Stimulated activated CD8-positive, alpha-beta memory T cell treated with anti-CD3 and anti-CD28 coated beads, Interleukin-4, amount 100 ng/mL, for 24 hours (primary cell): ENCODE results near the gene MACROD2.
"Not testable (repeated sequence)": the region's sequence is repeated elsewhere in the genome, so short reads cannot be mapped to it uniquely, and the experiment has no call there.

Experiments used
- DNase-seq: peaks from one replicate; pipeline ENCODE4 v3.0.0-alpha.2; 2020; ENCODE audit warnings: low read depth

The MACROD2 gene

DNA sequence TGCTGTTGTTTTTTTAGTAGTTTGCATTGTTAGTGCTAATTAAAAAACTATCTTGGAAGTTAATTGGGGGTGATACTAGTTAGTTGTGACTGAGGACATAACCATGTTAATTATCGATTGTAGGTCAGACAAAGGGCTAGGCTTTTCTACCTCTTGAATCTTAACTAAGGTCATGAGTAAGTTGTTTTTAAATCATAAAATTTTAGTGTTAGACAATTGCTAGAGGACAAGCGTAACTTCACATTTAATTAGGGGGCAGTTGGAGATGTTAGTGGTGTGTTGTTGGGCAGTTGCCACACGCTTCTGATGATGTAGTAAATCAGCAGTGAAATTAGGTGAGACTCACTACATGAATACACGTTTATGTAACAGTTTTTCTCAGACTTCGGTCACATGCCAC, 961.2 kb downstream of the MACROD2 start:
- no peak for DNase-seq

DNA sequence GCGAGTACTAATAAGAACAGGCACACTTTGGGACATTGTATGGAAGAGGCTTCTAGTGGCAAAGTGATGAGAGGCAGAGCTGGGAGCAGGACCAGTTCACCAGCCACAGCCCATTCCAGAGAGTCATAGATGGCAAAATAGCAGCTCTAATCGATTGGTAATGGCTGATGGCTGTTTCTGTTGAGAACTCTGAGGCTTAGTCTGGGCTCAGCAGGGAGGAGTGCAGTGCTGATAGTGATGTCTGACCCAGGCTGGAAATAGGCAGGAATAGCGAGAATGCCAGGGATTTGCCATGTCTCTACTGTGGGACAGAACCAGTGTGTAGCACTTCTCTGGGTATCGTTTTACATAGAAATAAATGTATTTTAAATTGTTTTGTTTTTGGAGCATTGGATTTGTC, 962.1 kb downstream of the MACROD2 start:
- DNase-seq = no peak

DNA sequence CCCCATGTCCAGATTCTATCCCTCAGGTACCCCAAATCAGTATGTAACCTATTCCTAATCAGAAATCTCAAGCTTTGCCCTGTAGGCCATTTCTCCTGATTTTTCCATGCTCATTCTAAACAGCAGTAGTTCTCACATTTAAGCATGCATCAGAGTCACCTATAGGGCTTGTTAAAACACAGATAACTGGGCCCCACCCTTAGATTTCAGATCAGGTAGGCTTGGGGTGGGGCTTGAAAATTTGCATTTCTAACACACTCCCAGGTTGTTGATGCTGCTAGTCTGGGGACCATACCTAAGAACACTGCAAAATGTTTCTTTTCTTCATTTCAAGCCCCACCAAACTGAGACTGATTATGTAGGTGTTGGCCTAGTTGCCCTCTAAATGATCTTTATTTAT, 963.3 kb downstream of the MACROD2 start:
- DNase-seq = no peak

DNA sequence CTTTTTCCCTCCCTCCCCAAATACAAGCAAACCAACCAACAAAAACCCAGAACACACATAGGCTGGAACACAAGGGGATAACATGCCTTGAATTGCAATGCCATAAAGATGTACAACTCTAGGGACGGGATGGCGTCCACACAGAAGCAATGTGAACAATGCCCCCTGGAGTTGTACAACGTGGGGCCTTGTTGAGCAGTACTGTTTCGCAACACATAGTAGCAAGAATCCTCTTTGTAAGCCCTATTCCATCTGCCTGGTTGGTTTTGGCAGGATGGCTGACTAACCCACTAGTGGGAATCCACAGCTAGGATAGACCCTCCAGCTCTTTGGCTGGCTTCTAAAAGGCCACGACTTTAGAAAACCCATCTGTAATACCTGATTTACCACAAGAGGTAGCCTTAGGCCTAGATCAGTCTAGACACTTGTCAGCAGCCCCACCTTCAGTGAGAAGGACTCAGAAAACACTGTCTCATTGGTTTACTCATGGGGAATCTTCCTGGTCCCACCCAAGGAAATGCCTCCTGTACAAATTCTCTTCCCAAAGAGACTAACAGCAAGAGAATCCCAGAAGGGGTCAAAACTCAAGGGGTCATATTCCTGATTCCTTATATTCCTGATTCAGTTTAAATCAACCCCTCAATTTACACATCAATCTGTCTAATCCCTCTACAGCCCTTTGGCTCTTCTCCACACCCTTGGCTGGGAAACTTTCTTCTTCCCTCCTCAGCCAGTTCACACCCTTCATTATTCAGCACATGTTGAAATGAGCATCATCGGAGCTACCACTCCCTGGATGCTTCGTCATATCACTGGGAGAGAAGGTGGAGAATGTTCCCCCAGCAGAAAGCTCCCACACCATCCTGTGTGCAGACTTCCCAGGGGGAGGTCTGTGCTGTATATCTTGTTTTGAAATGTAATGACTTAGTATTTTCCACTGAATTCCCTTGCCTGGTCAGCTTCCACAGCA, 964.5 kb downstream of the MACROD2 start:
- no peak for DNase-seq

DNA sequence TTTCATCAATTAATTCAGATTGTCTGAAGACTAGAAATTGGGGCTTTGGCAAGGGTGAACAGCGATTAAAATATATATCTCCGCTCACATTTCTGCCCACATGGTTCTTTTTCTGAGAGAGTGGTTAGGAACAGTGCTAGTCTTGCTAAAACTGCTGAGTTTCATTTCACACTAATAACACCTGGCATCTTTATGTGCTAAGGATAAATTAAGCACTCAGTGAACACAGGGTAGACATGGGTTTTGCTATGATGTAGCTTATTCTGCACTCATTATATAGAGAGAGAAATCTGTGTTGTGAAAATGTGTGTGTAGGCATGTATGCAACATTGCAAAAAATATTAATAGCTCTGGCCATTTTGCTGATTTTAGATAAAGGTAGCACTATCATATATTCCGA, 965.5 kb downstream of the MACROD2 start:
- DNase-seq = no peak

DNA sequence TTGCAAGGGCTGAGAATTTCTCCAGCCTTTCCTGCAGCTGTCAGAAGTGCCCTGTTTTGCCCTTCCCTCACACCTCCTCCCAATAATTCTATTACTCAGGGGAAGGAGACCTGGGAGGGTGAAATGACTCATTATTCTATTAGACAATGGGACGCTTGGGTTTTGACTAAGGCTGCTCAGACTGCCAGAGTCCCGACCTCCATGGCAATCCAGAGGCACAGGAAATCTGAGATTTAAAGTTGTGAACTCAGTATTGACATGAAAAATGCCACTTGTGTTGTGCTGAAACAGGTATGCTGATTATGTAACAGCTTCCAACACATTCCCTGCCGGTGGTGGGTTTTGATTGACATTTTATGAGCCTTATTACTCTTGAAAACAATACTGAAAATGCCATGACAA, 967.9 kb downstream of the MACROD2 start:
- DNase-seq = no peak

DNA sequence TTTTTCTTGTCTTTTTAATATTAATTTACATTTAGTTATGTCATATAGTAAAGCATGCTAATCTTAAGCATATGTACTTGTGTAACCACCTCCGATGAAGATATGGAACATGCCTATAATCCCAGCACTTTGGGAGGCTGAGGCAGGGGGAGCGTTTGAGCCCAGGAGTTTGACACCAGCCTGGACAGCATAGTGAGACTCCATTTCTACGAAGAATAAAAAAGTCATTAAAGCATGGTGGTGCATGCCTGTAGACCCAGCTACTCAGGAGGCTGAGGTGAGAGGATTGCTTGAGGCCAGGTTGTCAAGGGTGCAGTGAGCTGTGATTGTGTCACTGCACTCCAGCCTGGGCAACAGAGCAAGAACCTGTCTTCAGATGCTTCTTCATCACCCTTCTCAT, 970.9 kb downstream of the MACROD2 start:
- no peak for DNase-seq

DNA sequence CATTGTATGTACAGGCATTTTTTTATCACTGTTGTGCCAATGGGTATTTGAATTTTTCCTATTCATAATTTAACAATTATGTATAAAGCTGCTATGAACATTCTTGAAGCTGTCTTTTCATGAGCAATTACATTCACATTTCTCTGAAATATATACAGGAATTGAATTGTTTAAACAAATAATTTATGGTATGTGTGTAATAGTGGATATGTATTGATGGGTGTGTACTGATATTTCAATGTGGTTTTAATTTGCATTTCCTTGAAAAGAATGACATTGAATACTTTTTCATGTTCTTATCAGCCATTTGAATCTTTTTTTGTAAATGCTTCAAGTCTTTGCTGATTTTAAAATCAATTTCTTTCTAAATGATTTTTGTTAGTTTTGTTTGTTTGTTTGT, 971.5 kb downstream of the MACROD2 start:
- DNase-seq = no peak

DNA sequence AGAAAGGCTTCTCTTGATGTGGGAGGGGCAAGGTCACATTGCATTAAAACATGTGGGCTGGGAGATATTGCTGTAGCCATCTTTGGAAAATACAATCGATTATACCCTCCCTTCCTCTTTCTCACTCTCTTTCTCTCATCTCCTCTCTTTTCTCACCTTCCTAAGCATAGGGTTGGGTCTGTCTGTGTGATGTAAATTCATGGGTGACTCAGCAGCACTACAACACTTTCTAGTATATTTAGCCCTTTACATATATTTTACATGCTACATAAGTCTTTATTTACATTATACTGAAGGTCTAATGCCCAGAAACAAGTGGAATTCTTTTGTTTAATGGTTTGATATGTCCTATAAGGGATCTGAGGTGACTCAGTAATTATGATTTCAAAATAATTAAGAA, 976.9 kb downstream of the MACROD2 start:
- DNase-seq = no peak

DNA sequence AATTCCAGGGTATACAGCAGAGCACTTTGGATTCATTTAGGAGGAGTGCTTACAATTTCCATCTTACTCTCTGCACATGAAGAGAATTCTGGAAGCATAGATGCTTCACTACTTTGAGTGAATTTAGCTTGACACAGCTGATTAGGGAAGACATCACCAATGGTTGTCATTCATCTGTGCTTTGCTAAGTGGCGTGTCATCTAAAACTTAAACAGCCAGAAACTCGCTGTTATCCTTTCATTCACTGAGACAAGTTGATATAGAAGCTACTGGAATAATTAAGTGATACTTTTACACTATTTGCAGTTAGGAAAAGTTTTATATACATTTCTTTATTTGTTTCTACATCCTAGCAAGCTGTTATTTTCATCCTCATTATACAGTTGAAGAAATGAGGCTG, 977.4 kb downstream of the MACROD2 start:
- no peak for DNase-seq

DNA sequence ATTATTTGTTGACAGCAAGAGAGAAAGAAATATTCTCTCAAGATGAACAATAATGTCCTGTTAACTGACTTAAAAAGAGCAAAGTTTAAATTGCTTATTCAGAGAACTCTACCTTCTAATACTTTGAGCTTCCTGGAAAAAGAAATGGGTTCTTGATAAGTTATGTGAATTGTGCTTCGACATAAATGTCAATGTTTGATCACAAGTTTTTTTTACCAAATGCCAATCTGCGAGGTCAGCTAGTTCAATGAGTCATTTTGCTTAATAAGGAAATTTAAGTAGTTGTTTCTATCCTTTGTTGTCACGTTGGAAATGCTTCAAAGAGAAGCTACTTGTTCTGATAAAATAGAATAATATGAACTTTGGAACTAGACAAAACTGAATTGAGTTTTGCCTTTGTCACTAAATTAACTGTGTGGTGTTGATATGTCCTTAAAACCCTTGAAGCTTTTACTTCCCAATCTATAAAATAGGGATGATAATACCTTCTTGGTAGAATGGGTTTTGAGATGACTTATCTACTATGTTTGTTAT, 984.2 kb downstream of the MACROD2 start:
- no peak for DNase-seq

DNA sequence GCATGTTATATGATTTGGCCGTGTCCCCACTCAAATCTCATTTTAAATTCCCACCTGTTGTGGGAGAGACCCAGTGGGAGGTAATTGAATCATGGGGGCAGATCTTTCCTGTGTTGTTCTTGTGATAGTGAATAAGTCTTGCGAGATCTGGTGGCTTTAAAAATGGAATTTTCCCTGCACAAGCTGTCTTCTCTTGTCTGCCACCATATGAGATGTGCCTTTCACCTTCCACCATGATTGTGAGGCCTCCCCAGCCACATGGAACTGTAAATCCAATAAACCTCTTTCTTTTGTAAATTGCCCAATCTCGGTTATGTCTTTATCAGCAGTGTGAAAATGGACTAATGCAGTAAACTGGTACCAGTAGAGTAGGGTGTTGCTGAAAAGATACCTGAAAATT, 986.2 kb downstream of the MACROD2 start:
- not testable (repeated sequence) for DNase-seq

DNA sequence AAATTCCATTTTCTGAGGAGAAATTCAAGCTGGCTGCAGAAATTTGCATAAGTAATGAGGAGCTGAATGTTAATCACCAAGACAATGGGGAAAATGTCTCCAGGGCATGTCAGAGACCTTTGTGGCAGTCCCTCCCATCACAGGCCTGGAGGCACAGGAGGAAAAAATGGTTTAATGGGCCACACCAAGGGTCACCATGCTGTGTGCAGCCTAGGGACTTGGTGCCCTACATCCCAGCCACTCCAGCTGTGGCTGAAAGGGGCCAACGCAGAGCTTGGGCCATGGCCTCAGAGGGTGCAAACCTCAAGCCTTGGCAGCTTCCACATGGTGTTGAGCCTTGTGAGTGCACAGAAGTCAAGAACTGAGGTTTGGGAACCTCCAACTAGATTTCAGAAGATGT, 987.0 kb downstream of the MACROD2 start:
- DNase-seq = not testable (repeated sequence)

DNA sequence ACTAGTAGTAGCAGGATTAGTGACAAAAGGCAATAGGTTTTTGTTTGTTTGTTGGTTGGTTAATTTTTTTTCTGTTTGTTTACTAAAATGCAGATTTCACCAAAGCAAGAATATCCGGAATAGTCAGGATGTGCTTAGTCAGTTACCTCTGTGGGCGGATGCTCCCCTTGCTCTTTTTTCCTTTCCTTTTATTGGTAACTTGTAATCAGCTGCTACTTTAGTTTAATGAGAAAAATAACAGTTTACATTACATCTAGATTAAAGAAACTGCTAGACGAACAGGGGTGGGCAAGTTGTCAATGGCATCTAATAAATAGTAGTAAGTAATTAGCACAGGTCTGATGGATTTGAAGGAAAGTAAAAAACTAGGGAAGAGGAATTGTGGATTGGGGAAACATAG, 989.0 kb downstream of the MACROD2 start:
- no peak for DNase-seq

DNA sequence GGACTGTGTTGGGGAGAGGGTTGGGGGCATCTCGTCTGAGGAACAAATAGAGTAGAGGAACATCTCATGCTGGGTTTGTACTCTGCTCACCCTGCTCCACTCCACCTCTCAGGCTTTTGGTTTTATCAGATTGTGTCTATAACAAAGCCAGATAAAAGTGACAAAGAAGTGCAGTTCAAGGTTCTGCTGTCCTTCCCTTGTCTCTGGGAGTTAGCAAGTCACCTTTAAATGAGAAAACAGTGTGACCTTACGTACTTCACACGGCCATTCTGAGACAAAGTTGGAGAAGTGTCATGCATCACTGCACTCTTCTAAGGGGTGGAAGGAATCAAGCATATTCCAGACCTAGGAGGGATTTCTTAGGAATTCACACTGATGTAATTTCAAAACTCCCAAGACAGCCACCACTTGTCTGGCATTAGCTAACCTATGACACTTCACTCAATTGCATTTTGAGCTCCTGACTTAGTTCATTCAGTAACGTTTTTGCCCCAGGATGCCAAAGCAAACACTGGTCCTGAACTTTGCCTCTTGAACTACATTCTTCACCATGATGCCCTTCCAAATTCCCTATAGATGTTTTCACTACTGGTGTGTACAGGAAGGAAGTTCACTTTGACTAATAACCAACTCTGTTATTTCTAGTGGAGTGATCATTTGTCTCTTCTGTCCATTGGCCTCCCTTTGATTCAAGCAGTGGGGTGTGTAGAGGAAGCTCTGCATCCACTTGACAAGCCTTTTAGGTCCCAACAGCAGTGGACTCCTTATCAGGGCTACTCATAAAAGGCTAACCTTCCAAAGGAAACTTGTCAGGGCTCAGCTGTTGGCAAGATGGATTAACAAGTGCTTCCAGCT, 989.7 kb downstream of the MACROD2 start:
- DNase-seq = no peak

DNA sequence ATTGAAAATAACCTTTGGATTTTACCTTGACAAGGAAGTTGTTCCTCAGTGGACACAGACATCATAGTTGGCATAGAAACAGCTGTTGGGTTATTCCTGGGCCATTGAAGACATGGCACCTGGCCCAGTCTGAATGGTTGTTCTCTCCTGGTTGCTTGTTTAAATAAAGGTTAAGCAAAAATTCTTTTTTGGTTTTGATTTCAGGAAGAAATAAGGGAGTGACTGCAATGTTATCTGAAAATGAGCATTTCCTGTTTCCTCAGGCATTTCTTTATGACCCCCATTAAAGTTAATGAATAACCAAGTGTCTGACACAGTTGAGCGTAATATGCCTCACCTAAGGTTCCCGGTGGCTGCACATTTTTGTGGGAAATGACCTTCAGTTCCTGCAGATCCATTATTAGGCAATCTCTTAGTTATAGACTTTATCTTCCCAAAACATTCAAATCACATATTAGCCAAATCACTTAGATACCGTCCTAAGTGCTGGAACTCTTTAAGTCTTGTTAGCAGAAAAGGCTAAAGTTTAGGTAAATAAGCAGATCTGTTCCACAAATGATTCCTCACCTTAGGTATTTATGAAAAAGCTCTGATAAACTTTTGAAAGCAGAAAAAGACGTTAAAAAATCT, 990.8 kb downstream of the MACROD2 start:
- no peak for DNase-seq

DNA sequence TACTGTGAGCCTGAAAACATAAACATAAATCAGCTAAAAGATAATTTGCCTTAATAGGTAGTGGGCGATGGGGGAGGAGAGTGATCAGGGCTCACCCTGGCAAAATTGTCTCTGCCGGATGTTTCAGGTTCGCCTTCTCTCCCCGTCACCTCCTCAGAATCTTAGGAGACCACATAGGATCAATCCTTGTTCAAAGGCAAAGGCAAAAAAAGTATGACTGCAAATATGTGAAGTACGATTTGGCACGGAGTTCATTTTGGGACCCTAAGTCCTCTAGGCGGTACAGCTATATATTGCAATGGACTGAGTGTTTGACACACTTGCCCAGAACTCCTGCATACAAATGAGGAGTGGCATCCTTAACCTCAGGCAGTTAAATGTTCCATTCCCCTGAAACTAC, 991.3 kb downstream of the MACROD2 start:
- DNase-seq = no peak

DNA sequence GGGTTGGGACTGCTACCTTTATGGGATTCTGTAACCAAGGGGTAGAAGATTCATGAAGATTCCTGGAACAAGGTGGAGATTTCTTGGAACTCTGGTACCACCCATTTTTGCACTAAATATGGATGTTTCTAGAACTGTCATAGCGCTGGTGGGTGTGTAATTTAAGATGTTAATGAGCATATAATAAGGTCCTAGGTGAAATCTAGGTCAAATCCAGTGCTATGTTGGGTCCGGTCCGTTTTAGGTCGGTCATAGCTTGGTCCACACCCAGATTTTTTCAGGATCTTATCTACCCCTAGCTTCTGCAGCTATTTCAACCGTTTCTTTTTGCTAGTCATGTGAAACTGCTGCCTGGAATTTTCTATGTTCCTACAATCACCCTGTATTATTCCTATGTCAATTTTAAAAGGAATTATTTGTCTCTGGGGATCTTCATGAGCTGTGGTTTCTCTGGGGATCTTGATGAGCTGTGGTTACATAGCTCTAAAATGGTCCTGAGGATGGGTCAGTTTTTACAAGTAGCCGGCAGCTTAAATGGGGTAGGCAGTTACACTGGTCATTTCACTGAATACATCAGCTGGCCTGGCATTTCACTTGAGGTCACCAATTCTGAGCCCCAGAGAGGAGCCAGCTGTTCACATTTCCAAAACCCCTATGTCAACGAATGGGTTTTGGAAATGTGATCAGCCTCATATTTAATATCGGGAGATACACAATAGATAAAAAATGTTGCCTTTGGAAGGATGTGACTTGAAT, 994.4 kb downstream of the MACROD2 start:
- DNase-seq = no peak

DNA sequence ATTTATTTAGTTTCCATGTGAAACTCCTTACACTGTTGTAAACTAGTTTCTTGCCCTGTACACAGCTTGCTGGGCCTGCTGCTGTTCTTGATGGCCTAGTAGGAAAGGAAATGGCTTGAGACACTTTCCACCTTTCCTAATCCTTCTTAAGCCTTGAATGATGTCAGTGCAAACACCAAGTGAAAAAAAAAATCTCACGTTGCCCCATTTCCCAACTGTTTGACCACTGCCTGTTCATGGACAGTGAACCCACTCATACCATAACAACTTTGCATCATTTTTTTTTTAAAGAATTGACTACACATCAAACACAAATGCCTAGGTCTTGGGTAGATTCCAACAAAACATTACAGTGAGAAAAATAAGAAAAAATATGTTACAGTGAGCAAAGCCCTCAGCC, 995.7 kb downstream of the MACROD2 start:
- DNase-seq = no peak

DNA sequence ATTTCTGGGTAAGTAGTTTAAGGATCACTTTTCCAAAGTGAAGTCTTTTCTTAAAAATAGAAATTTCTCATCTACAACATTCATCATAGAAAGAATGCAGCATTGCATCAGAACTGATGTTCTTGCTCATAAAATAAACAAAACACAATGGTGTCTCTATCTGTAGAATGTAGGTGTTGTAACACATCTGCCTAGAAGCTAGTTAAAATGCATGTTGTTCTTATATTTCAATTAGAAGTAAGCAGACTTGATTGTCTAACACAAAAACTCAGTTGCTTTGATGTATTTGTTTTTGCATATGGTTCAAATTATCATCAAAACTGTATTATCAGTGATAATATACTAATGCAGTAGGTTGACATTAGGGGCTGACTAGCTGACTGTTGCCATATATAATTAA, 996.8 kb downstream of the MACROD2 start:
- DNase-seq = no peak

DNA sequence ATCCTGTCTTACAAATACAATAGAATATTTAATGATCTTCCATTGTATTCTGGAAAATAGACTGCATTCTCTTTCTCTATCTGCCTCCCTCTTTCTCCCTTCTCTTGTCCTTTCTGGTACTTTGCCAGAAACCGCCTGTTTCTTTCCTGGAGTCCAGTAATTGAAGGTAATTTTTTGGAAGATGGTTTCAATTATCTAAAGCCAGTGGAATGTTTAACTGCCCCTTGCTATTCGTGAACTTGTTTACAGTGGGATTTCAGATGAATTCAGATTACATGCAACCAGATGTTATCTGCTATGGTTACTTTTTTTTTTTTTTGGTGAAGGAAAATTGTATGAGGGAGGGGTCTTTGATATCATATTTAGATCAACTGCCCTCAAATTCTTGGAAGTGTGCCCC, 997.6 kb downstream of the MACROD2 start:
- DNase-seq = no peak
